Panc1 (cell line): ENCODE results near the gene PLCD1. TPM values are rescaled to one million over a fixed set of nuclear protein-coding genes. Genes with fewer than 3 reads are reported as not detected.

Experiments used
- ATAC-seq: fragments of 200-7000 bp; cut with Tn5 transposase; 2 replicates; pipeline ENCODE4 v1.9.1; 2020; ENCODE audit warnings: mild to moderate bottlenecking, moderate library complexity
- BruUV-seq: library from RNA; stranded (reverse); fragments of 400-500 nt; replicated peaks from 2 replicates; lab custom pipeline; 2021; lab: Mats Ljungman, UMichigan
- CTCF ChIA-PET: fragments of 300-600 bp; sonication (Branson Sonifier 250); formaldehyde crosslinking; loops from one replicate; lab custom pipeline; 2022; ENCODE audit warnings: antibody characterized with exemption; lab: Charles Lee
- POLR2A ChIA-PET: fragments of 300-600 bp; sonication (Branson Sonifier 250); formaldehyde crosslinking; loops from one replicate; lab custom pipeline; 2022; ENCODE audit warnings: antibody characterized with exemption; lab: Charles Lee
- DNase-seq: peaks from one replicate; pipeline ENCODE4 v3.0.0-alpha.2; 2010; ENCODE audit warnings: low read depth, low spot score
- H3K27ac ChIP-seq: 2 replicates; pipeline ENCODE4 v1.5.1; 2011; ENCODE audit warnings: mild to moderate bottlenecking, low read length, inconsistent platforms
- H3K27me3 ChIP-seq: fragments of 200-500 bp; sonication (Bioruptor generic); 2 replicates; pipeline ENCODE4 v1.6.0; 2014; ENCODE audit warnings: low read length, inconsistent platforms; ENCODE audit not compliant: control insufficient read depth, insufficient read depth
- H3K36me3 ChIP-seq: fragments of 200-500 bp; sonication (Bioruptor generic); 2 replicates; pipeline ENCODE4 v1.5.1; 2014; ENCODE audit warnings: inconsistent platforms, mild to moderate bottlenecking, low read length, moderate library complexity; ENCODE audit not compliant: control insufficient read depth, insufficient read depth
- H3K4me1 ChIP-seq: 2 replicates; pipeline ENCODE4 v1.5.1; 2011; ENCODE audit warnings: inconsistent platforms, mild to moderate bottlenecking, low read length, moderate library complexity; ENCODE audit not compliant: control insufficient read depth, insufficient read depth
- H3K4me3 ChIP-seq, 2 experiments: 2 replicates each; pipeline ENCODE4 v1.5.1; 2011 to 2012; ENCODE audit warnings: low read depth in 2 of 2, low read length in 2 of 2, mild to moderate bottlenecking in 2 of 2, inconsistent platforms in 1 of 2, moderate library complexity in 1 of 2
- H3K9me3 ChIP-seq: fragments of 200-500 bp; sonication (Bioruptor generic); 2 replicates; pipeline ENCODE4 v1.5.1; 2014; ENCODE audit warnings: low read depth, mild to moderate bottlenecking, inconsistent platforms, low read length, moderate library complexity; ENCODE audit not compliant: control insufficient read depth, insufficient read depth
- CTCF ChIP-seq: fragments of 450-650 bp; IDR thresholded peaks from 2 replicates; pipeline ENCODE4 v1.5.1; 2017; ENCODE audit warnings: mild to moderate bottlenecking
- POLR2AphosphoS5 ChIP-seq: IDR thresholded peaks from 2 replicates; pipeline ENCODE4 v1.6.1; 2012; ENCODE audit warnings: mild to moderate bottlenecking, low read depth, low read length, moderate library complexity
- REST ChIP-seq, 2 experiments: IDR thresholded peaks; 2 replicates each; pipeline ENCODE4 v1.6.1; 2011 to 2012; ENCODE audit warnings: low read depth in 2 of 2, control low read depth in 1 of 2, low read length in 1 of 2, mild to moderate bottlenecking in 1 of 2, moderate library complexity in 1 of 2; ENCODE audit not compliant: insufficient read depth in 1 of 2
- SIN3A ChIP-seq: IDR thresholded peaks from 2 replicates; pipeline ENCODE4 v1.6.1; 2012; ENCODE audit warnings: low read depth, mild to moderate bottlenecking, low read length, moderate library complexity, borderline replicate concordance; ENCODE audit not compliant: insufficient read depth
- TCF7L2 ChIP-seq: IDR thresholded peaks from 2 replicates; pipeline ENCODE4 v1.6.1; 2011; ENCODE audit warnings: mild to moderate bottlenecking, low read depth, low read length, inconsistent platforms
- in situ Hi-C: cut with HindIII; loops from 2 replicates; pipeline ENCODE4 v1.10.0; 2016; ENCODE audit warnings: low sequenced_read_pairs, low pct_unique_long_range_greater_than_20kb
- intact Hi-C: fragments of 100-400 bp; cut with micrococcal nuclease; formaldehyde crosslinking; loops from one replicate; pipeline ENCODE4 v1.10.0; 2022; ENCODE audit not compliant: unreplicated experiment
- total RNA-seq: library from RNA; stranded (reverse); gene quantifications from one replicate; pipeline ENCODE4 v1.2.1, GENCODE V29; 2021; ENCODE audit not compliant: unreplicated experiment

Gene PLCD1
- total RNA-seq, 1 experiment from 2014 or later = 1.8 TPM

- no peaks in the 10 kb centered on the region for H3K27me3 ChIP-seq
- DNase-seq (no peak), ATAC-seq (no peak)
- H3K4me3 ChIP-seq = no peak overlapping the region
- H3K9me3 ChIP-seq = no peaks in the 10 kb centered on the region
- in situ Hi-C loops = no loop called here
- intact Hi-C loops = no loop called here
- no peaks in the 10 kb centered on the region for H3K36me3 ChIP-seq
- POLR2A ChIA-PET = no interaction called here
- BruUV-seq = no TSS peak
- H3K4me1 ChIP-seq = no peaks in the 10 kb centered on the region
- H3K27ac ChIP-seq = no peak overlapping the region
- CTCF ChIA-PET = interaction anchor here (1.3 kb wide), 1 partner anchor 12 kb away, joined by 3 read pairs; no protein-coding TSS in a partner anchor
- TF ChIP-seq TCF7L2 (no peak), SIN3A (no peak), CTCF (no peak), POLR2AphosphoS5 (no peak), REST (IDR thresholded peaks at IDR 0.05; ENCODE audit: insufficient read depth in 1 of 2, low read depth in 2 of 2, low read length in 1 of 2) (no peak)
These were observed 67.6 kb downstream of the PLCD1 start for GRCh38 chr3:37961622-37962431.

- no TSS peak for BruUV-seq
- CTCF ChIA-PET = no interaction called here
- Histone ChIP-seq H3K9me3 (no peaks in the 10 kb centered on the region), H3K27ac (no peak overlapping the region), H3K36me3 (no peaks in the 10 kb centered on the region), H3K27me3 (no peaks in the 10 kb centered on the region), H3K4me1 (no peaks in the 10 kb centered on the region), H3K4me3 (no peak overlapping the region)
- in situ Hi-C loops (no loop called here), intact Hi-C loops (no loop called here)
- POLR2A ChIA-PET = no interaction called here
- no peak for ATAC-seq
- DNase-seq = no peak
- TF ChIP-seq TCF7L2 (no peak), REST (IDR thresholded peaks at IDR 0.05; ENCODE audit: insufficient read depth in 1 of 2, low read depth in 2 of 2, low read length in 1 of 2) (no peak), SIN3A (no peak), POLR2AphosphoS5 (no peak), CTCF (no peak)
These were observed 71.9 kb downstream of the PLCD1 start for GRCh38 chr3:37957539-37957936.
